Left cardiac atrium (tissue), 4 donors: ENCODE measurements around the gene NKX2-4. TPM values are rescaled to one million over a fixed set of nuclear protein-coding genes. Genes with fewer than 3 reads are reported as not detected.
A peak's percentile ranks its signal among the peaks of the same experiment; 100 is the strongest.
"Not testable (repeated sequence)": the region's sequence is repeated elsewhere in the genome, so short reads cannot be mapped to it uniquely, and the experiment has no call there.

Experiments
- ATAC-seq, 2 donors: fragments of 200-7000 bp; cut with Tn5 transposase; one replicate each; pipeline ENCODE4 v1.9.1; 2020; ENCODE audit warnings: mild to moderate bottlenecking in 2 of 2, moderate library complexity in 2 of 2
- DNase-seq: peaks from one replicate; pipeline ENCODE4 v3.0.0-alpha.2; 2020
- intact Hi-C, 2 donors: fragments of 100-400 bp; cut with DNase I; formaldehyde crosslinking; loops; one replicate each; pipeline versions ENCODE4 v1.14.1 to v1.15.1; 2022 to 2023
- total RNA-seq, 2 donors: library from RNA; stranded (reverse); fragmentation: NEBNext Ultra II Directional; extraction: Animal tissue kit (Norgen Biotek cat#: 25700); gene quantifications; one replicate each; pipeline ENCODE4 v1.2.1, GENCODE V29; 2021
- donor health status: DM: no; HTN: yes; CAD: no.
- donor health status: DM: no; HTN: yes; CAD: no; lungs with severe emphysema.
- donor health status: DM: yes; HTN: yes; CAD: no.
- donor health status: Dilated cardiomyopathy.

NKX2-4 gene
- total RNA-seq, 2 donors from 2014 or later, result not detected

GRCh38 chr20:21372016-21372415, 25.3 kb downstream of the NKX2-4 start:
- ATAC-seq, result no peak

GRCh38 chr20:21371193-21371592, 26.1 kb downstream of the NKX2-4 start:
- no peak for ATAC-seq
- intact Hi-C loops, result loop anchor here in 1 of 2 donors (10.0 kb wide), 1 partner anchor 136 kb away; no protein-coding TSS in a partner anchor
- DNase-seq, result no peak

More at GRCh38 chr20:21372016-21372415, 25.3 kb downstream of the NKX2-4 start:
- no peak for DNase-seq
- intact Hi-C loops, result loop anchor here in 1 of 2 donors (10.0 kb wide), 1 partner anchor 137 kb away; no protein-coding TSS in a partner anchor

- intact Hi-C loops, result no loop called here
- ATAC-seq (no peak), DNase-seq (no peak)
Observed at GRCh38 chr20:21368791-21369190, 28.5 kb downstream of the NKX2-4 start.

GRCh38 chr20:21366273-21366672, 31.1 kb downstream of the NKX2-4 start:
- DNase-seq, ATAC-seq, intact Hi-C loops: not testable (repeated sequence)

- DNase-seq, result no peak
- intact Hi-C loops, result no loop called here
- ATAC-seq, result no peak
Observed at GRCh38 chr20:21365771-21366170, 31.6 kb downstream of the NKX2-4 start.

GRCh38 chr20:21364413-21364812, 32.9 kb downstream of the NKX2-4 start:
- ATAC-seq (no peak), DNase-seq (no peak)
- intact Hi-C loops, result no loop called here

GRCh38 chr20:21361266-21361665, 36.1 kb downstream of the NKX2-4 start:
- intact Hi-C loops, result no loop called here
- DNase-seq (no peak), ATAC-seq (no peak)

- DNase-seq (no peak), ATAC-seq (no peak)
- intact Hi-C loops, result no loop called here
Observed at GRCh38 chr20:21360705-21361104, 36.6 kb downstream of the NKX2-4 start.

- ATAC-seq (no peak), DNase-seq (no peak)
- intact Hi-C loops, result no loop called here
Observed at GRCh38 chr20:21358737-21359136, 38.6 kb downstream of the NKX2-4 start.

GRCh38 chr20:21357844-21358243, 39.5 kb downstream of the NKX2-4 start:
- ATAC-seq (peak in 1 of 2 donors; percentile 56), DNase-seq (no peak)
- intact Hi-C loops, result no loop called here

- intact Hi-C loops, result no loop called here
- ATAC-seq (no peak), DNase-seq (no peak)
Observed at GRCh38 chr20:21356386-21356785, 40.9 kb downstream of the NKX2-4 start.

- no peak for ATAC-seq
- intact Hi-C loops, result no loop called here
Observed at GRCh38 chr20:21355981-21356380, 41.3 kb downstream of the NKX2-4 start.

GRCh38 chr20:21353236-21353635, 44.1 kb downstream of the NKX2-4 start:
- DNase-seq, result no peak
- ATAC-seq, result peak in 1 of 2 donors; percentile 83
- intact Hi-C loops, result no loop called here

More at GRCh38 chr20:21355981-21356380, 41.3 kb downstream of the NKX2-4 start:
- no peak for DNase-seq

GRCh38 chr20:21352703-21353102, 44.6 kb downstream of the NKX2-4 start:
- ATAC-seq (no peak), DNase-seq (no peak)
- intact Hi-C loops, result no loop called here

Other genes with a start within 250 kb of the NKX2-4 start
- gene XRN2, start 94.2 kb downstream of the NKX2-4 start, total RNA-seq, result 10 to 100 TPM; 37.1 to 43.6 TPM
- not detected for gene NKX2-2, start 116.5 kb upstream of the NKX2-4 start, total RNA-seq